ENCODE data around the gene GALT.

Gene GALT

DNA sequence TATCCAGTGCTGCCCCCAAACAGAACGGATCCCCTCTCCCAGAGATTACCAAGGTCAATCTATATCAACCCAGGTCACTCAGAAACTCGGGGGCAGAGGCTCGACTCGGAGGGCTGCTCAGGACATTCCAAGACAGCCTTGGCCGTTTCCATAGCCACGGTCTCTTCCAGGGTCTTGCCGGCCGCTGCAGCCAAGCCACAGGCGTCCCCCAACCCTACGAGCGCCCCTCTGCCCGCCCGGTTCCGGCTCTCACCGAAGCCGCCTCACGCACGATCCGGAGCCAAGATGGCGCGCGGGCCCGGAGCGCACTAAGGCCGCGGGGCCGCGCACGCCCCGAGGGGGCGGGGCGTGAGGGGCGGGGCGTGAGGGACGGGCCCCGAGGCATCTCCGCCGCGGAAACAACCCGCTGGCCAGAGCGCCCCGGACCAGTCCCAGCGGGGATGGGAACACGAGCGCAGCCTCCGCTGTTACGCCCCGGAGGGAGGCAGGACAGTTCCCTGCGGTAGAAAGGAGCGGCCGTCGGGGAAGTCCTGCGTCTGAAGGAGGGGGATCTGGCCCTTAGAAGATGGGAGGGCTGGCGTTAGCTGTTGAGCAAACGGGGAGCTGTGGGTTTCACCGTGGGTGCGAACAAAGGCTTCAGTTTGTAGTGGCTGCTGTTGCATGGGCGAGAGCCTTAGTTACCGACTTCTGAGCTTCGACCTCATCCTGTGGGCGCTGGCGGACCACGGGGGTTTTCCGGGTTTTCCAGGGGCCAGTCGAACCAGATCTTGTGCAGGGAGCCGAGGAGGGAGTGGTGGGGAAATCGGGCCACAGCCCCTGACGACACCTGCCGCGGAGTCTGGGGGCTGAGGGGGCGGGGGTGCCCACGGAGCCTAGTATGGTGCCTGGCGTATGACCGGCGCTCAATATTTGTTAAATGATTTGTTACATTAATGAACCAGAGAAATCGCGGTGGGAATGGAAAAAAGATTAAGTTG, 34.4 kb upstream of the GALT start, which contains the start of gene RPP25L:
Gene RPP25L (minus strand): TSS at position 287 of the 977 bp plus-strand sequence. CDS start 801 bp downstream, outside the sequence.
- H3K4me3 ChIP-seq (ENCODE audit: low read depth, low read length), result peak within 1 kb of the TSS; percentile 83
- H3K27ac ChIP-seq, result peak within 1 kb of the TSS; percentile 62
- peak; percentile 53 for DNase-seq
- peaks cover 19% of the 10 kb centered on the region for H3K36me3 ChIP-seq (replicated peaks)
- in situ Hi-C loops (cut with HindIII; ENCODE audit: low pct_ligation_motif_present, low sequenced_read_pairs), result no loop called here
- TF ChIP-seq, protein P1, sequence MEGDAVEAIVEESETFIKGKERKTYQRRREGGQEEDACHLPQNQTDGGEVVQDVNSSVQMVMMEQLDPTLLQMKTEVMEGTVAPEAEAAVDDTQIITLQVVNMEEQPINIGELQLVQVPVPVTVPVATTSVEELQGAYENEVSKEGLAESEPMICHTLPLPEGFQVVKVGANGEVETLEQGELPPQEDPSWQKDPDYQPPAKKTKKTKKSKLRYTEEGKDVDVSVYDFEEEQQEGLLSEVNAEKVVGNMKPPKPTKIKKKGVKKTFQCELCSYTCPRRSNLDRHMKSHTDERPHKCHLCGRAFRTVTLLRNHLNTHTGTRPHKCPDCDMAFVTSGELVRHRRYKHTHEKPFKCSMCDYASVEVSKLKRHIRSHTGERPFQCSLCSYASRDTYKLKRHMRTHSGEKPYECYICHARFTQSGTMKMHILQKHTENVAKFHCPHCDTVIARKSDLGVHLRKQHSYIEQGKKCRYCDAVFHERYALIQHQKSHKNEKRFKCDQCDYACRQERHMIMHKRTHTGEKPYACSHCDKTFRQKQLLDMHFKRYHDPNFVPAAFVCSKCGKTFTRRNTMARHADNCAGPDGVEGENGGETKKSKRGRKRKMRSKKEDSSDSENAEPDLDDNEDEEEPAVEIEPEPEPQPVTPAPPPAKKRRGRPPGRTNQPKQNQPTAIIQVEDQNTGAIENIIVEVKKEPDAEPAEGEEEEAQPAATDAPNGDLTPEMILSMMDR (IDR thresholded peaks at IDR 0.05; ENCODE audit: low read depth, low read length, missing control alignments), result no peak
- no peaks in the 10 kb centered on the region for H3K27me3 ChIP-seq (replicated peaks)

DNA sequence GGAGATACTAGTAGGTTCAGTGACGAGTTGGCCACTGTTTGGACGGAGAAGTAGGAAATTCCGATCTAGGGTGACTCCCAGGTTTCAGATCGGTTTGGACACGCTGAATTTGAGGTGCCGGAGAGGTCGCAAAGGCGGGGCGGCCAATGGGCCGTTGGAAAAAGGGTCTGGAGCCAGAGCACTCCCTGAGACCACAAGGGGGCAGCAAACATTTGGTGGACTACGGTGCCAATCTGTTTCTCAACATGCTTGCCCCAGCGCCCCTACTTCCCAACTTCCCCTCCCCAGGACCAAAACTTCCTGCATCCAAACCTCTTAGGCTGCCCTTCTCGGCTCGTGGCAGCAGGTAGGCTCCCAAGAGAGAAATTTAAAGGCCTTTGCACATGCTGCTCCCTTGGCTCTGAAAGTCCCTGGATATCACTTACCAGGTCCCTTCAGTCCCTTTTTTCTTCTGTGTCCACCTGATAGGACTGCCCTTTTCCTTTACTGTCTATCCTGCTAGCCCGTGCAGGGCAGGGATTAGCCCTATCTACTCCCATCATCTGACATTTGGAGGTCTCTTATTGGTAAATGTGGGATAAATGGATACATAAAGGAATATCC, 33.6 kb upstream of the GALT start:
- no peak overlapping the region for H3K27ac ChIP-seq
- in situ Hi-C loops (cut with HindIII; ENCODE audit: low pct_ligation_motif_present, low sequenced_read_pairs), result no loop called here
- peak; percentile 65 for DNase-seq
- H3K36me3 ChIP-seq (replicated peaks), result peaks cover 26% of the 10 kb centered on the region
- H3K4me3 ChIP-seq (ENCODE audit: low read depth, low read length), result peak overlapping the region; percentile 83
- TF ChIP-seq, protein P1 (IDR thresholded peaks at IDR 0.05; ENCODE audit: low read depth, low read length, missing control alignments), result peak; percentile 94
- H3K27me3 ChIP-seq (replicated peaks), result no peaks in the 10 kb centered on the region

DNA sequence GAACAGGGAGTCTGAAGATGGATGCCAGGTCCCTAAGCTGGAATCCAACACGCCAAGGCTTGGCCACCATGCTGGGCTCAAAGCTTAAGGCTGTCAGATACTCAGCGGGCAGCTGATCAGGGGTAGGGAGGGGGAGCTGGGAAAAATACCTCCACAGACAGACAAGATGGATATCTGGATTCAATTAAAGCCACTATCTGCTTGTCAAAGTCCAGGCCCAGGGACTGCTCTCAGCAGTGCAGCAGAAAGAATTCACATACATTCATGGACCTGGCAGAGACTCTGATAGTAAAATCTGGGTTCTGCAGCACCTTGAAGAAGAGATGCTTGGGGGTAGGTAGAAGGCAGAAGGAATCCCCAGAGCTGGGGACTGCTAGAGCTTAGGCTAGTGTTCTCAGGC, 31.3 kb upstream of the GALT start:
- no peak for DNase-seq
- in situ Hi-C loops (cut with HindIII; ENCODE audit: low pct_ligation_motif_present, low sequenced_read_pairs), result no loop called here
- H3K36me3 ChIP-seq (replicated peaks), result peaks cover 28% of the 10 kb centered on the region
- H3K27me3 ChIP-seq (replicated peaks), result no peaks in the 10 kb centered on the region
- no peak overlapping the region for H3K4me3 ChIP-seq (ENCODE audit: low read depth, low read length)
- TF ChIP-seq, protein P1 (IDR thresholded peaks at IDR 0.05; ENCODE audit: low read depth, low read length, missing control alignments), result no peak
- no peak overlapping the region for H3K27ac ChIP-seq

DNA sequence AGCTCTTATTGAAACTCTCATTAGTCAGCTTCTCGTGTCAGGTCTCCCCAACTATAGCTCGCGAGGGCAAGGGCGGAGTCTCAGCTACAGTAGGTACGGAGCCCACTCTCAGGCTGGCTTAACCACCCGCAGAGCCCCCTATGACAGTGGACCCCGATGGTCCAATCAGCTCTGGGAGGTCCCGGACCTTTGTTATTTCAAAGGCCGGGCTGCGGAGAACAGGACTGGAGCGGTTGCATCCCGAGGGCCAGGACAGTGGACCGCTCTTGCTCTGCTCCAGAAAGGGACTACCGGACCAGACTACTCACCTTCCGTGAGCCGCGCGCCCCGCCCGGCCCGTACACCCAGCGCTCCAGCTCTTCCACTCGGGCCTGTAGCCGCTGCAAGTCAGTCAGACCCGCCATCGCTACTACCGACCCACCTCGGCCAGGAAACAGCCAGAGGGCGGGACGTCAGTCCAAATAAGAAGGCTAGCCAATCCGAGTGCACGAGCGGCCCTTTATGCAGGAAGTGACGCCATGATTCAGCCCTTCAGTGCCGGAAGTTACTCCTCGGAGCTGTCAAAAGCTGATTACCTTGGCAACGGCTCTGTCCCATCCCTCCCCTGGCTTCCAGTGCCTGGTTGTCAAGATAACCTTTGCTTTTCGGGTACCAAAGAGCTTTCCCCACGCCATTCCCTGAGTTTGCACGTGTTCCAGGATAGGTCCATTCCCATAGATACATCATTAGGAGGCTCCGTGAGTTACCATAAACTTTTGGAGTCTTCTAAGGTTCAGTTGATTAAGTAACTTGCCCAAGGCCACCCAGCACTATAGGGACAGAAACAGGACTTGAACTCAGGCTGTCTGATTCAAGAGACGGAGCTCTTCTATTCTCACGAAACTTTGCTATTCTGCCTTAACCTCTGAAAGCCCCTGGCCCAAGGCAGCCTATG, 26.1 kb upstream of the GALT start, which contains the start of gene DCTN3:
Gene DCTN3 (minus strand): TSS at position 435 of the 934 bp plus-strand sequence. CDS start 31 bp downstream, at position 404.
- DNase-seq, result peak; percentile 97
- peaks cover 21% of the 10 kb centered on the region for H3K36me3 ChIP-seq (replicated peaks)
- H3K27me3 ChIP-seq (replicated peaks), result peaks cover 22% of the 10 kb centered on the region
- in situ Hi-C loops (cut with HindIII; ENCODE audit: low pct_ligation_motif_present, low sequenced_read_pairs), result no loop called here
- TF ChIP-seq, protein P1 (IDR thresholded peaks at IDR 0.05; ENCODE audit: low read depth, low read length, missing control alignments), result no peak
- peak within 1 kb of the TSS; percentile 87 for H3K4me3 ChIP-seq (ENCODE audit: low read depth, low read length)
- peak within 1 kb of the TSS; percentile 36 for H3K27ac ChIP-seq

Measured in brain microvascular endothelial cell (primary cell).